ENCODE results near the gene WFIKKN1. TPM values are rescaled to one million over a fixed set of nuclear protein-coding genes. Genes with fewer than 3 reads are reported as not detected.

The WFIKKN1 gene
- total and polyA plus RNA-seq, 2 of the 13 experiments (the other 11 are each of a cell fraction or from before 2014, with no cell fraction given) = 1.7 to 4.9 TPM

GRCh38 chr16:588889-589657 is 41.7 kb upstream of the WFIKKN1 start (continued):
- TF ChIP-seq, protein P1, sequence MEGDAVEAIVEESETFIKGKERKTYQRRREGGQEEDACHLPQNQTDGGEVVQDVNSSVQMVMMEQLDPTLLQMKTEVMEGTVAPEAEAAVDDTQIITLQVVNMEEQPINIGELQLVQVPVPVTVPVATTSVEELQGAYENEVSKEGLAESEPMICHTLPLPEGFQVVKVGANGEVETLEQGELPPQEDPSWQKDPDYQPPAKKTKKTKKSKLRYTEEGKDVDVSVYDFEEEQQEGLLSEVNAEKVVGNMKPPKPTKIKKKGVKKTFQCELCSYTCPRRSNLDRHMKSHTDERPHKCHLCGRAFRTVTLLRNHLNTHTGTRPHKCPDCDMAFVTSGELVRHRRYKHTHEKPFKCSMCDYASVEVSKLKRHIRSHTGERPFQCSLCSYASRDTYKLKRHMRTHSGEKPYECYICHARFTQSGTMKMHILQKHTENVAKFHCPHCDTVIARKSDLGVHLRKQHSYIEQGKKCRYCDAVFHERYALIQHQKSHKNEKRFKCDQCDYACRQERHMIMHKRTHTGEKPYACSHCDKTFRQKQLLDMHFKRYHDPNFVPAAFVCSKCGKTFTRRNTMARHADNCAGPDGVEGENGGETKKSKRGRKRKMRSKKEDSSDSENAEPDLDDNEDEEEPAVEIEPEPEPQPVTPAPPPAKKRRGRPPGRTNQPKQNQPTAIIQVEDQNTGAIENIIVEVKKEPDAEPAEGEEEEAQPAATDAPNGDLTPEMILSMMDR (CRISPR knock-in tag; IDR thresholded peaks at IDR 0.05) = 0 out of 2 replicates have a peak, but pooled peaks have one; percentile 10
- TF ChIP-seq MYNN (CRISPR knock-in tag; IDR thresholded peaks at IDR 0.05; ENCODE audit: low read depth) = no peak
- TF ChIP-seq LCORL (IDR thresholded peaks at IDR 0.05) = no peak
- 0 out of 2 replicates have a peak, but pooled peaks have one; percentile 27 for TF ChIP-seq LCORL (CRISPR knock-in tag; IDR thresholded peaks at IDR 0.05)
- TF ChIP-seq, protein P2, sequence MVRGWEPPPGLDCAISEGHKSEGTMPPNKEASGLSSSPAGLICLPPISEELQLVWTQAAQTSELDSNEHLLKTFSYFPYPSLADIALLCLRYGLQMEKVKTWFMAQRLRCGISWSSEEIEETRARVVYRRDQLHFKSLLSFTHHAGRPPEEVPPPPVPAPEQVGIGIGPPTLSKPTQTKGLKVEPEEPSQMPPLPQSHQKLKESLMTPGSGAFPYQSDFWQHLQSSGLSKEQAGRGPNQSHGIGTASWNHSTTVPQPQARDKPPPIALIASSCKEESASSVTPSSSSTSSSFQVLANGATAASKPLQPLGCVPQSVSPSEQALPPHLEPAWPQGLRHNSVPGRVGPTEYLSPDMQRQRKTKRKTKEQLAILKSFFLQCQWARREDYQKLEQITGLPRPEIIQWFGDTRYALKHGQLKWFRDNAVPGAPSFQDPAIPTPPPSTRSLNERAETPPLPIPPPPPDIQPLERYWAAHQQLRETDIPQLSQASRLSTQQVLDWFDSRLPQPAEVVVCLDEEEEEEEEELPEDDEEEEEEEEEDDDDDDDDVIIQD (CRISPR knock-in tag; IDR thresholded peaks at IDR 0.05; ENCODE audit: low read depth) = 0 out of 2 replicates have a peak, but pooled peaks have one; percentile 17
- TF ChIP-seq ARNTL (CRISPR knock-in tag; IDR thresholded peaks at IDR 0.05) = peak; percentile 60; the same call in 1 of the 2 replicates
- TF ChIP-seq, protein P3, sequence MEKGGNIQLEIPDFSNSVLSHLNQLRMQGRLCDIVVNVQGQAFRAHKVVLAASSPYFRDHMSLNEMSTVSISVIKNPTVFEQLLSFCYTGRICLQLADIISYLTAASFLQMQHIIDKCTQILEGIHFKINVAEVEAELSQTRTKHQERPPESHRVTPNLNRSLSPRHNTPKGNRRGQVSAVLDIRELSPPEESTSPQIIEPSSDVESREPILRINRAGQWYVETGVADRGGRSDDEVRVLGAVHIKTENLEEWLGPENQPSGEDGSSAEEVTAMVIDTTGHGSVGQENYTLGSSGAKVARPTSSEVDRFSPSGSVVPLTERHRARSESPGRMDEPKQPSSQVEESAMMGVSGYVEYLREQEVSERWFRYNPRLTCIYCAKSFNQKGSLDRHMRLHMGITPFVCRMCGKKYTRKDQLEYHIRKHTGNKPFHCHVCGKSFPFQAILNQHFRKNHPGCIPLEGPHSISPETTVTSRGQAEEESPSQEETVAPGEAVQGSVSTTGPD (CRISPR knock-in tag; IDR thresholded peaks at IDR 0.05) = no peak
- no peak for TF ChIP-seq ZNF143 (CRISPR knock-in tag; IDR thresholded peaks at IDR 0.05)
- TF ChIP-seq ZNF746 (CRISPR knock-in tag; IDR thresholded peaks at IDR 0.05) = no peak
- TF ChIP-seq, protein P4, sequence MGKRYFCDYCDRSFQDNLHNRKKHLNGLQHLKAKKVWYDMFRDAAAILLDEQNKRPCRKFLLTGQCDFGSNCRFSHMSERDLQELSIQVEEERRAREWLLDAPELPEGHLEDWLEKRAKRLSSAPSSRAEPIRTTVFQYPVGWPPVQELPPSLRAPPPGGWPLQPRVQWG (CRISPR knock-in tag; IDR thresholded peaks at IDR 0.05; ENCODE audit: borderline replicate concordance, low read depth) = no peak
- TF ChIP-seq RORA (CRISPR knock-in tag; IDR thresholded peaks at IDR 0.05) = no peak
- TF ChIP-seq MYPOP (CRISPR knock-in tag; IDR thresholded peaks at IDR 0.05) = peak; percentile 65
- no peak for TF ChIP-seq ZNF496 (CRISPR knock-in tag; IDR thresholded peaks at IDR 0.05; ENCODE audit: insufficient replicate concordance)
- no peak for TF ChIP-seq RFX3 (CRISPR knock-in tag; IDR thresholded peaks at IDR 0.05)
- TF ChIP-seq MATR3 (CRISPR knock-in tag; IDR thresholded peaks at IDR 0.05) = no peak
- TF ChIP-seq, protein P5, sequence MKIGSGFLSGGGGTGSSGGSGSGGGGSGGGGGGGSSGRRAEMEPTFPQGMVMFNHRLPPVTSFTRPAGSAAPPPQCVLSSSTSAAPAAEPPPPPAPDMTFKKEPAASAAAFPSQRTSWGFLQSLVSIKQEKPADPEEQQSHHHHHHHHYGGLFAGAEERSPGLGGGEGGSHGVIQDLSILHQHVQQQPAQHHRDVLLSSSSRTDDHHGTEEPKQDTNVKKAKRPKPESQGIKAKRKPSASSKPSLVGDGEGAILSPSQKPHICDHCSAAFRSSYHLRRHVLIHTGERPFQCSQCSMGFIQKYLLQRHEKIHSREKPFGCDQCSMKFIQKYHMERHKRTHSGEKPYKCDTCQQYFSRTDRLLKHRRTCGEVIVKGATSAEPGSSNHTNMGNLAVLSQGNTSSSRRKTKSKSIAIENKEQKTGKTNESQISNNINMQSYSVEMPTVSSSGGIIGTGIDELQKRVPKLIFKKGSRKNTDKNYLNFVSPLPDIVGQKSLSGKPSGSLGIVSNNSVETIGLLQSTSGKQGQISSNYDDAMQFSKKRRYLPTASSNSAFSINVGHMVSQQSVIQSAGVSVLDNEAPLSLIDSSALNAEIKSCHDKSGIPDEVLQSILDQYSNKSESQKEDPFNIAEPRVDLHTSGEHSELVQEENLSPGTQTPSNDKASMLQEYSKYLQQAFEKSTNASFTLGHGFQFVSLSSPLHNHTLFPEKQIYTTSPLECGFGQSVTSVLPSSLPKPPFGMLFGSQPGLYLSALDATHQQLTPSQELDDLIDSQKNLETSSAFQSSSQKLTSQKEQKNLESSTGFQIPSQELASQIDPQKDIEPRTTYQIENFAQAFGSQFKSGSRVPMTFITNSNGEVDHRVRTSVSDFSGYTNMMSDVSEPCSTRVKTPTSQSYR (CRISPR knock-in tag; IDR thresholded peaks at IDR 0.05; ENCODE audit: borderline replicate concordance) = no peak
- TF ChIP-seq MBNL3 (CRISPR knock-in tag; conservative IDR thresholded peaks at IDR 0.05) = no peak
- TF ChIP-seq ZNF12 (CRISPR knock-in tag; IDR thresholded peaks at IDR 0.05) = no peak; the same call in 1 of the 2 replicates
- no peak for TF ChIP-seq MTA3 (CRISPR knock-in tag; IDR thresholded peaks at IDR 0.05)
